T47D (cell line): ENCODE data around the gene PATJ.
"Not testable (repeated sequence)": the region's sequence is repeated elsewhere in the genome, so short reads cannot be mapped to it uniquely, and the experiment has no call there.

ENCODE experiments used
- DNase-seq, 2 experiments: peaks; one replicate each; pipeline versions ENCODE4 v3.0.0 to v3.0.0-alpha.2; 2011 to 2012; ENCODE audit warnings: low read depth in 1 of 2, low spot score in 1 of 2
- JUND ChIP-seq: IDR thresholded peaks from 2 replicates; pipeline ENCODE4 v1.6.1; 2012; ENCODE audit warnings: low read depth
- in situ Hi-C: cut with HindIII; loops from 2 replicates; pipeline ENCODE4 v1.10.0; 2016; ENCODE audit warnings: low sequenced_read_pairs, low pct_unique_long_range_greater_than_20kb

The PATJ gene, protein sequence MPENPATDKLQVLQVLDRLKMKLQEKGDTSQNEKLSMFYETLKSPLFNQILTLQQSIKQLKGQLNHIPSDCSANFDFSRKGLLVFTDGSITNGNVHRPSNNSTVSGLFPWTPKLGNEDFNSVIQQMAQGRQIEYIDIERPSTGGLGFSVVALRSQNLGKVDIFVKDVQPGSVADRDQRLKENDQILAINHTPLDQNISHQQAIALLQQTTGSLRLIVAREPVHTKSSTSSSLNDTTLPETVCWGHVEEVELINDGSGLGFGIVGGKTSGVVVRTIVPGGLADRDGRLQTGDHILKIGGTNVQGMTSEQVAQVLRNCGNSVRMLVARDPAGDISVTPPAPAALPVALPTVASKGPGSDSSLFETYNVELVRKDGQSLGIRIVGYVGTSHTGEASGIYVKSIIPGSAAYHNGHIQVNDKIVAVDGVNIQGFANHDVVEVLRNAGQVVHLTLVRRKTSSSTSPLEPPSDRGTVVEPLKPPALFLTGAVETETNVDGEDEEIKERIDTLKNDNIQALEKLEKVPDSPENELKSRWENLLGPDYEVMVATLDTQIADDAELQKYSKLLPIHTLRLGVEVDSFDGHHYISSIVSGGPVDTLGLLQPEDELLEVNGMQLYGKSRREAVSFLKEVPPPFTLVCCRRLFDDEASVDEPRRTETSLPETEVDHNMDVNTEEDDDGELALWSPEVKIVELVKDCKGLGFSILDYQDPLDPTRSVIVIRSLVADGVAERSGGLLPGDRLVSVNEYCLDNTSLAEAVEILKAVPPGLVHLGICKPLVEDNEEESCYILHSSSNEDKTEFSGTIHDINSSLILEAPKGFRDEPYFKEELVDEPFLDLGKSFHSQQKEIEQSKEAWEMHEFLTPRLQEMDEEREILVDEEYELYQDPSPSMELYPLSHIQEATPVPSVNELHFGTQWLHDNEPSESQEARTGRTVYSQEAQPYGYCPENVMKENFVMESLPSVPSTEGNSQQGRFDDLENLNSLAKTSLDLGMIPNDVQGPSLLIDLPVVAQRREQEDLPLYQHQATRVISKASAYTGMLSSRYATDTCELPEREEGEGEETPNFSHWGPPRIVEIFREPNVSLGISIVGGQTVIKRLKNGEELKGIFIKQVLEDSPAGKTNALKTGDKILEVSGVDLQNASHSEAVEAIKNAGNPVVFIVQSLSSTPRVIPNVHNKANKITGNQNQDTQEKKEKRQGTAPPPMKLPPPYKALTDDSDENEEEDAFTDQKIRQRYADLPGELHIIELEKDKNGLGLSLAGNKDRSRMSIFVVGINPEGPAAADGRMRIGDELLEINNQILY (N-terminal part only)

DNA sequence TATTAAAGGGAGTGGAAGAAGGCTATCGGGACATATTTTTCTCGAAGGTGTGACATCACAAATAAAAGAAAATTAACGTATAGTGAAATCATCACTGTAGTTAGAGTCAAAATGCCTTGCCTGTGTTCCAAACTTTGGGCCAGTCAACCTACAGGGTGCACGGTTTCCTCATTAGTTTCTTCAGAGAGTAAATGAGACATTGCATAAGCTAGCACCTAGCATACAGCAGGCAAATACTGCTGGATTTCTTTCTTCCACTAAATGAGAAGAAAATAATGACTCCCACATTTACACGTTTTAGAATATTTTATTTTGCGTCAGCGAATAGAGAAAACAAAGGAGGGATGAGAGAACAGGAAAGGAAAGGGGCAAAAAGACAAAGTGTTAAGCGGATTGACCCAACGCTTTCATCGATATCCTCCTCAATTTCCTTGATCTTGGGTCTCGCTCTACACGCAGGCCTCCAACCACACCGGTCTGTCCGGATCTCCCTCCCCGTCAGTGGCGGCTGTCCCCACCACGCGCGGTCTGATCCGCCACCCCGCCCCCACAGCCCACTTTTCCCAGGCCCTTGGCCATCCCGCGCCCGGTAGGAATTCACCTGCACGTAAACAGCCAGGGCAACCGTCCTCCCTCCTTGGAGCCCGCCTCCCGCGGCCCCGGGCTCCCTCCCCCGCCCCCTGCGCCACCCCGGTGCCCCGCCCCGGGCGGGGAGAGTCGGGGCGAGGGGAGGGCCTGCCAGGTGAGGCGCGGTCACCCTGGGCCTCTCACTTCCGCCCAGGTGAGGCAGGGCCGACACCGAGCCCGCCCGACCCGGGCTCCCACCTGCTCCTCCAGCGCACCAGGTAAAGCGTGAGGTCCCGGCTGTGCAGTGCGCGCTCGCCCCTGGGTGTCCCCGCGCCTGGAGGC is at the start of gene PATJ:
Gene PATJ (plus strand): TSS at position 770 of the 909 bp plus-strand sequence. CDS start 20,413 bp downstream, outside the sequence.
- TF ChIP-seq JUND = no peak
- peak; percentile 82 to 96 for DNase-seq
- in situ Hi-C loops = no loop called here

DNA sequence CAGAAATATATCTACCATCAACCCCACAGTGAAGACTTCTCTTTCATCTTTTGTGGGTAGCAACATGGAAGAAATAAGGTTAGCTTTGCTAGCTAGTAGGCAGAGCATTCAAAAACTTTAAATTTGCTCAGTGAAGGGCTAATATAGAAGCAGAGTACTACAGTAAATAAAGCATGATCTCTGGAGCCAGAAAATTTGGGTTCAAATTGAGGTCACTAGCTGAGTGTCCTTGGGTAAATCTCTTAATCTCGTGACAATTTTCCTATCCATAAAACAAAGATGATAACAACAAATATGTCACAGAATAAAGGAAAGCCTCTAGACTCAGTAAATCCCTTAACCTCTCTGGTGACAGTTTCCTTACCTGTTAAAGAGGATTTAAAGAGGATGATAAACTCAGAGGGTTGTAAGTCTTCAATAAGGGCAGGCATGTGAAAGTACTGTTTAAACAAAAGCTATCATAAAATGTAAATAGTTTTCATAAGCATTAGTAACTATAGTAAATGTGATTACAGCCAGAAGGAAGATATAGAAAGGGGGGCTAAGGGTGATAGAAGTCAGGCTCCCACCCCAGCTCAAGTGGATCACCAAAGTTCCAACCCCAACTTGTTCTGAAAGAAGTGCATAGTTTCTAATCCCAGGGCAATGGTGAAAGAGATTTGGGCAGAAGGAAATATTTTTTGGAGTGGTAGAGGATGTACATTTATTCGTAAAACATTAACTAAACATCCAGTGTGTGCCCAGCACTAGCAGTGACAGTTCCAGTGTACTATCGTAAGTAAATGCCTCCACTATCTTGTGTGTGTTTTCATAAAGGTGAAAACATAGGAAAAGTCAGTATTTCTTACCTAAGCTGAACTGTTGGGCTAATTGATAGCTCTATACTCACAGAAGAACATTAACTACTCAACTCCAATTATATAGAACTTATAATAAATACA is 42.1 kb upstream of the PATJ start:
- no peak for DNase-seq
- in situ Hi-C loops = no loop called here
- no peak for TF ChIP-seq JUND

- in situ Hi-C loops = no loop called here
- TF ChIP-seq JUND = no peak
- DNase-seq = no peak
Measured at GRCh38 chr1:61708953-61709907, 33.0 kb upstream of the PATJ start.

DNA sequence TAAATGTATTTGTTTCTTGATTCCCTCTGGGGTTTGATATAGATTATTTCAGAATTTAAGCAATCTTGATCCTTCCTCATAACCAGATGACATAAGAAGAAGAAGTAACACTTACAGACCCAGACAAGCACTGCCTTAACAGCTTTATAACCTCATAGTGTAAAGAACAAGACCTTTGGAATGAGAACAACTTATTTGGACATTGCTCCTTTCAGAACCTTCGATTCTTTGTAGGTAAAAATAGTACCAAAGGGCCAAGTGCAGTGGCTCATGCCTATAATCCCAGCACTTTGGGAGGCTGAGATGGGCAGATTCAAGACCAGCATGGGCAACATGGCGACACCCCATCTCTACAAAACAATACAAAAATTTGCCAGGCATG is 32.4 kb upstream of the PATJ start:
- no peak for DNase-seq
- TF ChIP-seq JUND = no peak
- in situ Hi-C loops = no loop called here

- DNase-seq, in situ Hi-C loops: not testable (repeated sequence)
Measured at GRCh38 chr1:61711257-61711656, 31.0 kb upstream of the PATJ start.

DNA sequence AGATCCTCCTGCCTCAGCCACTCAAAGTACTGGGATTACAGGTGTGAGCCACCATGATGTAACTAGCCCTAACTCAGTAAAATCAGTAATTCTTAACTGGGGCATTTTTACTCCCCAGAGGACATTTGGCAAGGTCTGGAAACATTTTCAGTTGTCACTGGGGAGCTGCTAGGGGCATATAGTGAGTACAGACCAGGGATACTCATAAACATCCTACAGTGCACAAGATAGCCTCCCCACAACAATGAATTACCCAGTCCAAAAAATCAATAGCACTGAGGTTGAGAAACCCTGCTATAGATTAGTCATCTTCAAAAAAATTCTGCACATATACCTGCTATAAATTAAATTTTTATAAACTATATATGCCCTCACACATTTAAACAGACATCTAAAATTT is 30.3 kb upstream of the PATJ start:
- DNase-seq = no peak
- TF ChIP-seq JUND = no peak
- in situ Hi-C loops = no loop called here

- DNase-seq, in situ Hi-C loops: not testable (repeated sequence)
Measured at GRCh38 chr1:61718996-61719663, 23.1 kb upstream of the PATJ start.

DNA sequence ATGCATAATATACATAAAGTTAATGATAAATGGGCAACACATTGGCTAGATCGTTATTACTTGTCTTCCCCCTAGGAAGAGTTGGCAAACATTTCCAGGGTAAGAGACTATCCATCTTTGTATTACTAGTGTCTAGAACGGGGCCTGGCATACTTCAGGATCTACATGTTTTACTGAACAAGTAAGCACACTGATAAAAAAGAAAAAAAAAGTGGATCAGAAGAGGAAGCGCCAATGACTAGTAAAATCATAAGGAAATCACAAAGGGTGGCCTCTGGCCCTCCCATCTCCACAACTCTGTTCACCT is 17.8 kb upstream of the PATJ start:
- in situ Hi-C loops = no loop called here
- no peak for TF ChIP-seq JUND
- DNase-seq = no peak

- peak; percentile 66 to 90 for DNase-seq
- TF ChIP-seq JUND = no peak
- in situ Hi-C loops = no loop called here
Measured at GRCh38 chr1:61724813-61725694, 17.2 kb upstream of the PATJ start, which contains the start of gene TM2D1. TM2D1 (minus strand) TSS chr1:61725141; CDS start chr1:61725120, 21 bp downstream.
